K562 (cell line): ENCODE measurements around the gene EVL. TPM values are rescaled to one million over a fixed set of nuclear protein-coding genes. Genes with fewer than 3 reads are reported as not detected.

Experiments
- ATAC-seq: fragments of 200-7000 bp; cut with Tn5 transposase; 3 replicates; pipeline ENCODE4 v1.9.1; 2020; ENCODE audit warnings: moderate library complexity
- BruUV-seq: library from RNA; stranded (reverse); fragments of 400-500 nt; replicated peaks from 2 replicates; lab custom pipeline; 2021; lab: Mats Ljungman, UMichigan
- CTCF ChIA-PET: fragments of 300-600 bp; formaldehyde crosslinking; extraction: SDS; loops from one replicate; lab custom pipeline; 2021; ENCODE audit warnings: low intra/inter-chr PET ratio; lab: Yijun Ruan, JAX
- POLR2A ChIA-PET: fragments of 300-600, 350-650 bp; sonication (Branson Sonifier 250); formaldehyde crosslinking; extraction: SDS; loops from one replicate; lab custom pipeline; 2021; ENCODE audit warnings: antibody characterized with exemption, inconsistent platforms; lab: Yijun Ruan, JAX
- DNase-seq, 4 experiments: peaks; one replicate each; pipeline versions ENCODE4 v3.0.0 to v3.0.0-alpha.2; 2011 to 2018; ENCODE audit warnings: low spot score in 3 of 4, mixed read lengths in 3 of 4; ENCODE audit errors: extremely low read depth in 1 of 4
- FAIRE-seq: peaks from 2 replicates; lab custom pipeline; 2011; peaks lifted over from hg19 to GRCh38; lab: Jason Lieb, UNC
- H2AFZ ChIP-seq: 2 replicates; pipeline ENCODE4 v1.6.0; 2011; ENCODE audit warnings: low read depth, low read length, control low read depth, inconsistent platforms
- H3K27ac ChIP-seq: fragments of 200-600 bp; 3 replicates; pipeline ENCODE4 v1.8.0; 2011; ENCODE audit warnings: low read depth, mild to moderate bottlenecking, control low read depth, inconsistent platforms, low read length, moderate library complexity, mixed read lengths; ENCODE audit errors: extremely low read depth
- H3K27me3 ChIP-seq, 2 experiments: fragments of 300-600 bp in 1 of 2; 2 replicates in 1 of 2; 3 replicates in 1 of 2; pipeline versions ENCODE4 v1.6.0 to v1.8.0; 2011; ENCODE audit warnings: inconsistent platforms in 2 of 2, low read length in 2 of 2, mild to moderate bottlenecking in 1 of 2, mixed read lengths in 1 of 2, moderate library complexity in 1 of 2; ENCODE audit not compliant: control insufficient read depth in 2 of 2, insufficient read depth in 2 of 2
- H3K36me3 ChIP-seq: fragments of 300-600 bp; 3 replicates; pipeline ENCODE4 v1.8.0; 2011; ENCODE audit warnings: mild to moderate bottlenecking, low read length, inconsistent platforms; ENCODE audit not compliant: control insufficient read depth, insufficient read depth
- H3K4me1 ChIP-seq, 2 experiments: fragments of 200-600 bp in 1 of 2; replicated peaks in 1 of 2; 2 replicates in 1 of 2; 3 replicates in 1 of 2; pipeline versions ENCODE4 v1.5.1 to v1.8.0; 2011; ENCODE audit warnings: inconsistent platforms in 2 of 2, low read length in 2 of 2, mild to moderate bottlenecking in 1 of 2, mixed read lengths in 1 of 2, moderate library complexity in 1 of 2; ENCODE audit not compliant: control insufficient read depth in 2 of 2, insufficient read depth in 2 of 2
- H3K4me2 ChIP-seq: 2 replicates; pipeline ENCODE4 v1.6.1; 2011; ENCODE audit warnings: low read length, control low read depth, inconsistent platforms, mixed read lengths; ENCODE audit not compliant: insufficient read depth
- H3K4me3 ChIP-seq: fragments of 200-600 bp; sonication (generic), shearing (Covaris generic); 2 replicates; pipeline ENCODE4 v1.5.1; 2016; ENCODE audit warnings: control low read depth, inconsistent platforms
- H3K79me2 ChIP-seq: fragments of 200-600 bp; 3 replicates; pipeline ENCODE4 v1.8.0; 2011; ENCODE audit warnings: low read length, inconsistent platforms; ENCODE audit not compliant: control insufficient read depth, insufficient read depth
- H3K9ac ChIP-seq, 2 experiments: 2 replicates each; pipeline versions ENCODE4 v1.6.0 to v1.6.1; 2011; ENCODE audit warnings: low read depth in 2 of 2, low read length in 2 of 2, control low read depth in 1 of 2, inconsistent platforms in 1 of 2, mild to moderate bottlenecking in 1 of 2, mixed read lengths in 1 of 2; ENCODE audit not compliant: insufficient read depth in 1 of 2
- H3K9me1 ChIP-seq: one replicate; pipeline ENCODE4 v1.6.0; 2011; ENCODE audit warnings: inconsistent platforms, mild to moderate bottlenecking, low read length, moderate library complexity; ENCODE audit not compliant: control insufficient read depth, insufficient read depth
- H3K9me3 ChIP-seq: replicated peaks from 2 replicates; pipeline ENCODE4 v1.5.1; 2011; ENCODE audit warnings: low read depth, low read length, inconsistent platforms; ENCODE audit not compliant: control insufficient read depth, insufficient read depth
- H4K20me1 ChIP-seq: replicated peaks from 2 replicates; pipeline ENCODE4 v1.6.1; 2011; ENCODE audit warnings: low read length, inconsistent platforms, mixed read lengths; ENCODE audit not compliant: control insufficient read depth, insufficient read depth
- CTCF ChIP-seq, 3 experiments: IDR thresholded peaks in 2 of 3; conservative IDR thresholded peaks in 1 of 3; 2 replicates each; pipeline ENCODE4 v1.5.1; 2011 to 2012; ENCODE audit warnings: low read length in 3 of 3, mild to moderate bottlenecking in 3 of 3, control low read depth in 2 of 3, improper control_type of control experiment in 1 of 3, inconsistent platforms in 1 of 3, low read depth in 1 of 3, mixed read lengths in 1 of 3, moderate library complexity in 1 of 3; ENCODE audit not compliant: insufficient read depth in 2 of 3
- HDAC2 ChIP-seq: fragments of 450-650 bp; IDR thresholded peaks from 2 replicates; pipeline ENCODE4 v1.6.1; 2016; ENCODE audit warnings: mild to moderate bottlenecking
- KDM1A ChIP-seq, 2 experiments: fragments of 450-650 bp; IDR thresholded peaks; 2 replicates each; pipeline ENCODE4 v1.6.1; 2016; ENCODE audit warnings: mild to moderate bottlenecking in 2 of 2
- LCOR ChIP-seq: sonication (generic); formaldehyde crosslinking; IDR thresholded peaks from 2 replicates; pipeline ENCODE4 v1.8.0; 2022; ENCODE audit warnings: mild to moderate bottlenecking, missing genetic modification reagents
- MTF1 ChIP-seq: fragments of 250-450 bp; sonication (Bioruptor Pico); IDR thresholded peaks from 2 replicates; pipeline ENCODE4 v1.9.0; 2021; ENCODE audit warnings: moderate library complexity, mild to moderate bottlenecking, inconsistent platforms, borderline replicate concordance
- RHOXF2B ChIP-seq: fragments of 250-450 bp; sonication (Bioruptor Pico); conservative IDR thresholded peaks from 2 replicates; pipeline ENCODE4 v1.5.1; 2021
- SREBF1 ChIP-seq: fragments of 150-350 bp; IDR thresholded peaks from 2 replicates; pipeline ENCODE4 v1.6.1; 2014; ENCODE audit warnings: antibody characterized with exemption, low read depth, low read length, borderline replicate concordance
- TBL1XR1 ChIP-seq, 2 experiments: IDR thresholded peaks; 2 replicates each; pipeline ENCODE4 v1.6.1; 2012; ENCODE audit warnings: improper control_type of control experiment in 2 of 2, low read length in 2 of 2, mild to moderate bottlenecking in 1 of 2
- TFE3 ChIP-seq: fragments of 450-650 bp; formaldehyde crosslinking; IDR thresholded peaks from 2 replicates; pipeline ENCODE4 v1.4.0; 2020; ENCODE audit warnings: mild to moderate bottlenecking, mixed read lengths
- ZNF282 ChIP-seq: sonication (generic); formaldehyde crosslinking; IDR thresholded peaks from 2 replicates; pipeline ENCODE4 v1.8.1; 2023; ENCODE audit warnings: missing genetic modification reagents
- ZNF740 ChIP-seq, 3 experiments: fragments of 200-800 bp in 1 of 3; sonication (Bioruptor generic) in 1 of 3; sonication (generic) in 1 of 3; formaldehyde crosslinking in 1 of 3; IDR thresholded peaks; 2 replicates each; pipeline versions ENCODE4 v1.6.1 to v1.8.0; 2016 to 2022; ENCODE audit warnings: mild to moderate bottlenecking in 2 of 3, missing compliant biosample characterization in 2 of 3, missing genetic modification characterization in 2 of 3, missing genetic modification reagents in 1 of 3
- ZNF778 ChIP-seq: fragments of 450-650 bp; formaldehyde crosslinking; IDR thresholded peaks from 2 replicates; pipeline ENCODE4 v1.4.0; 2020; ENCODE audit warnings: mild to moderate bottlenecking, moderate library complexity
- WGBS: fragments of 100-300 bp; shearing (Covaris generic); methylation state at CpG from one replicate; pipeline ENCODE4 v1.1.6; 2016; ENCODE audit warnings: low coverage, mixed read lengths; ENCODE audit not compliant: insufficient coverage; ENCODE audit errors: missing lambda C conversion rate; 5-methylcytosine and 5-hydroxymethylcytosine counted together
- in situ Hi-C: fragments of 300-500 bp; cut with MboI; formaldehyde crosslinking; loops from 4 replicates; pipeline ENCODE4 v1.15.0; 2018; ENCODE audit warnings: inconsistent platforms, mixed read lengths
- intact Hi-C: fragments of 100-400 bp; cut with micrococcal nuclease; formaldehyde crosslinking; loops from 2 replicates; pipeline ENCODE4 v1.14.2; 2022
- polyA plus RNA-seq, 8 experiments: library from polyadenylated mRNA; depleted of rRNA in 4 of 8; stranded (reverse) in 5 of 8; unstranded in 3 of 8; fragments of >200 nt; fragmentation: Nextera tagmentation in 2 of 8; fragmentation: Illumina TruSeq in 1 of 8; extraction: Ambion mirVana in 2 of 8; extraction: Trizol in 1 of 8; gene quantifications; 2 replicates each; pipeline versions ENCODE4 v1.2.1 to v1.2.3, GENCODE V29; 2011 to 2014; ENCODE audit warnings: inconsistent platforms in 1 of 8, missing spikeins in 1 of 8
- total RNA-seq, 7 experiments: library from RNA; depleted of rRNA in 6 of 7; stranded (reverse); fragments of >200 nt in 6 of 7; fragmentation: Illumina TruSeq in 2 of 7; extraction: Trizol in 2 of 7; gene quantifications; 2 replicates each; pipeline versions ENCODE4 v1.2.1 to v1.2.3, GENCODE V29; 2011 to 2021; ENCODE audit warnings: low replicate concordance in 1 of 7
- TF ChIP-seq, protein P1 (sequence below): fragments of 250-450 bp; sonication (Bioruptor Pico); IDR thresholded peaks from 2 replicates; pipeline ENCODE4 v1.8.0; 2021; ENCODE audit warnings: borderline replicate concordance, mild to moderate bottlenecking, moderate library complexity; ENCODE audit not compliant: poor library complexity, severe bottlenecking
- TF ChIP-seq, protein P2 (sequence below): sonication (generic); formaldehyde crosslinking; IDR thresholded peaks from 2 replicates; pipeline ENCODE4 v1.9.0; 2022; ENCODE audit warnings: mild to moderate bottlenecking, missing genetic modification reagents
- TF ChIP-seq, protein P3 (sequence below): fragments of 450-650 bp; IDR thresholded peaks from 2 replicates; pipeline ENCODE4 v1.6.1; 2016; ENCODE audit warnings: borderline replicate concordance

EVL gene
- total and polyA plus RNA-seq, 9 of the 15 experiments (the other 6 are each of a cell fraction or from before 2014, with no cell fraction given) = 2.9 to 43.4 (median 23.9) TPM

DNA sequence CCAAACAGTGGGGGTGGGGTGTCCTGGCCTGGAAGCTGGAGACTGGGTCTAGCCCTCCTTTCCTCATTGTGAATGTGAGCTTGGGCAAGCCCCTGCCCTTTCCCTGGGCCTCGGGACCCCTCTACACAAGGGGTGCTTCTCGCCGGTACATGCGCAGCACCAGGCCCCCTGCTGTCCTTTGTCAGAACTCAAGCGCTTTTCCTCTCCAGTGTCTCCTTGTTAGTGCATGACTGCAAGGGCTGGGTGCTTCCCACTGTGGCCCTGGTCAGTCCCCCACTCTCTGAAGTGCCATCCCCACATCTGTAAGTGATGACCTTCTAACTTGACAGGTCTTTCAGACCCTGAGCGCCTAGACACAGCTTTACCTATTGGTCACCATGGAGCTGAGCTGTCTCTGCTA, 50.0 kb downstream of the EVL start:
- H3K4me3 ChIP-seq = no peak overlapping the region
- no peak for TF ChIP-seq CTCF (IDR thresholded peaks at IDR 0.05 in 2 of 3, conservative IDR thresholded peaks at IDR 0.05 in 1 of 3; ENCODE audit: insufficient read depth in 2 of 3, low read depth in 1 of 3, low read length in 3 of 3)
- no peak for TF ChIP-seq RHOXF2B (CRISPR knock-in tag)
- no peak for TF ChIP-seq ZNF740 (CRISPR knock-in tag; IDR thresholded peaks at IDR 0.05)
- no peak for TF ChIP-seq ZNF740 (tag; IDR thresholded peaks at IDR 0.05)
- TF ChIP-seq, protein P1, sequence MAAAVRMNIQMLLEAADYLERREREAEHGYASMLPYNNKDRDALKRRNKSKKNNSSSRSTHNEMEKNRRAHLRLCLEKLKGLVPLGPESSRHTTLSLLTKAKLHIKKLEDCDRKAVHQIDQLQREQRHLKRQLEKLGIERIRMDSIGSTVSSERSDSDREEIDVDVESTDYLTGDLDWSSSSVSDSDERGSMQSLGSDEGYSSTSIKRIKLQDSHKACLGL (CRISPR knock-in tag) = no peak
- TF ChIP-seq, protein P2, sequence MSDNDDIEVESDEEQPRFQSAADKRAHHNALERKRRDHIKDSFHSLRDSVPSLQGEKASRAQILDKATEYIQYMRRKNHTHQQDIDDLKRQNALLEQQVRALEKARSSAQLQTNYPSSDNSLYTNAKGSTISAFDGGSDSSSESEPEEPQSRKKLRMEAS = no peak
- TF ChIP-seq SREBF1 = no peak
- TF ChIP-seq TBL1XR1 (IDR thresholded peaks at IDR 0.05; ENCODE audit: low read length in 2 of 2) = no peak
- no peak for TF ChIP-seq TFE3 (CRISPR knock-in tag)
- TF ChIP-seq MTF1 (CRISPR knock-in tag) = no peak
- no peak for TF ChIP-seq KDM1A (IDR thresholded peaks at IDR 0.05)
- no peak for TF ChIP-seq ZNF282
- no peak for TF ChIP-seq LCOR (CRISPR knock-in tag)
- TF ChIP-seq, protein P3, sequence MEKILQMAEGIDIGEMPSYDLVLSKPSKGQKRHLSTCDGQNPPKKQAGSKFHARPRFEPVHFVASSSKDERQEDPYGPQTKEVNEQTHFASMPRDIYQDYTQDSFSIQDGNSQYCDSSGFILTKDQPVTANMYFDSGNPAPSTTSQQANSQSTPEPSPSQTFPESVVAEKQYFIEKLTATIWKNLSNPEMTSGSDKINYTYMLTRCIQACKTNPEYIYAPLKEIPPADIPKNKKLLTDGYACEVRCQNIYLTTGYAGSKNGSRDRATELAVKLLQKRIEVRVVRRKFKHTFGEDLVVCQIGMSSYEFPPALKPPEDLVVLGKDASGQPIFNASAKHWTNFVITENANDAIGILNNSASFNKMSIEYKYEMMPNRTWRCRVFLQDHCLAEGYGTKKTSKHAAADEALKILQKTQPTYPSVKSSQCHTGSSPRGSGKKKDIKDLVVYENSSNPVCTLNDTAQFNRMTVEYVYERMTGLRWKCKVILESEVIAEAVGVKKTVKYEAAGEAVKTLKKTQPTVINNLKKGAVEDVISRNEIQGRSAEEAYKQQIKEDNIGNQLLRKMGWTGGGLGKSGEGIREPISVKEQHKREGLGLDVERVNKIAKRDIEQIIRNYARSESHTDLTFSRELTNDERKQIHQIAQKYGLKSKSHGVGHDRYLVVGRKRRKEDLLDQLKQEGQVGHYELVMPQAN = no peak
- no peak for TF ChIP-seq ZNF778
- TF ChIP-seq HDAC2 = no peak
- no peak overlapping the region for H3K9ac ChIP-seq
- ChIA-PET POLR2A (interaction anchor here (0.6 to 1.4 kb wide), 2 partner anchors 11 to 16 kb away, joined by 3 to 4 read pairs; no protein-coding TSS in a partner anchor), CTCF (no interaction called here)
- no peak overlapping the region for H3K27ac ChIP-seq
- H3K9me3 ChIP-seq = no peaks in the 10 kb centered on the region
- H3K36me3 ChIP-seq = no peaks in the 10 kb centered on the region
- in situ Hi-C loops = loop anchor here (5.0 to 10.0 kb wide), 2 partner anchors 43 to 130 kb away; no protein-coding TSS in a partner anchor
- WGBS = 87% methylated on average over 5 of the region's 6 CpGs
- intact Hi-C loops = no loop called here
- no peaks in the 10 kb centered on the region for H3K79me2 ChIP-seq
- H4K20me1 ChIP-seq = no peaks in the 10 kb centered on the region
- DNase-seq = no peak
- H2AFZ ChIP-seq = no peak overlapping the region
- H3K4me1 ChIP-seq = no peaks in the 10 kb centered on the region; a peak in 1 of 5 replicates
- no peaks in the 10 kb centered on the region for H3K9me1 ChIP-seq
- FAIRE-seq = no peak
- no peaks in the 10 kb centered on the region for H3K27me3 ChIP-seq
- ATAC-seq = no peak
- H3K4me2 ChIP-seq = no peak overlapping the region
- BruUV-seq = no TSS peak
